Panc1 (cell line): ENCODE data around the gene SLCO3A1. TPM values are rescaled to one million over a fixed set of nuclear protein-coding genes. Genes with fewer than 3 reads are reported as not detected.

ENCODE experiments used
- ATAC-seq: fragments of 200-7000 bp; cut with Tn5 transposase; 2 replicates; pipeline ENCODE4 v1.9.1; 2020; ENCODE audit warnings: mild to moderate bottlenecking, moderate library complexity
- BruUV-seq: library from RNA; stranded (reverse); fragments of 400-500 nt; replicated peaks from 2 replicates; lab custom pipeline; 2021; lab: Mats Ljungman, UMichigan
- CTCF ChIA-PET: fragments of 300-600 bp; sonication (Branson Sonifier 250); formaldehyde crosslinking; loops from one replicate; lab custom pipeline; 2022; ENCODE audit warnings: antibody characterized with exemption; lab: Charles Lee
- POLR2A ChIA-PET: fragments of 300-600 bp; sonication (Branson Sonifier 250); formaldehyde crosslinking; loops from one replicate; lab custom pipeline; 2022; ENCODE audit warnings: antibody characterized with exemption; lab: Charles Lee
- DNase-seq: peaks from one replicate; pipeline ENCODE4 v3.0.0-alpha.2; 2010; ENCODE audit warnings: low read depth, low spot score
- H3K27ac ChIP-seq: 2 replicates; pipeline ENCODE4 v1.5.1; 2011; ENCODE audit warnings: mild to moderate bottlenecking, low read length, inconsistent platforms
- H3K27me3 ChIP-seq: fragments of 200-500 bp; sonication (Bioruptor generic); 2 replicates; pipeline ENCODE4 v1.6.0; 2014; ENCODE audit warnings: low read length, inconsistent platforms; ENCODE audit not compliant: control insufficient read depth, insufficient read depth
- H3K36me3 ChIP-seq: fragments of 200-500 bp; sonication (Bioruptor generic); 2 replicates; pipeline ENCODE4 v1.5.1; 2014; ENCODE audit warnings: inconsistent platforms, mild to moderate bottlenecking, low read length, moderate library complexity; ENCODE audit not compliant: control insufficient read depth, insufficient read depth
- H3K4me1 ChIP-seq: 2 replicates; pipeline ENCODE4 v1.5.1; 2011; ENCODE audit warnings: inconsistent platforms, mild to moderate bottlenecking, low read length, moderate library complexity; ENCODE audit not compliant: control insufficient read depth, insufficient read depth
- H3K4me3 ChIP-seq, 2 experiments: 2 replicates each; pipeline ENCODE4 v1.5.1; 2011 to 2012; ENCODE audit warnings: low read depth in 2 of 2, low read length in 2 of 2, mild to moderate bottlenecking in 2 of 2, inconsistent platforms in 1 of 2, moderate library complexity in 1 of 2
- H3K9me3 ChIP-seq: fragments of 200-500 bp; sonication (Bioruptor generic); 2 replicates; pipeline ENCODE4 v1.5.1; 2014; ENCODE audit warnings: low read depth, mild to moderate bottlenecking, inconsistent platforms, low read length, moderate library complexity; ENCODE audit not compliant: control insufficient read depth, insufficient read depth
- CTCF ChIP-seq: fragments of 450-650 bp; IDR thresholded peaks from 2 replicates; pipeline ENCODE4 v1.5.1; 2017; ENCODE audit warnings: mild to moderate bottlenecking
- POLR2AphosphoS5 ChIP-seq: IDR thresholded peaks from 2 replicates; pipeline ENCODE4 v1.6.1; 2012; ENCODE audit warnings: mild to moderate bottlenecking, low read depth, low read length, moderate library complexity
- REST ChIP-seq, 2 experiments: IDR thresholded peaks; 2 replicates each; pipeline ENCODE4 v1.6.1; 2011 to 2012; ENCODE audit warnings: low read depth in 2 of 2, control low read depth in 1 of 2, low read length in 1 of 2, mild to moderate bottlenecking in 1 of 2, moderate library complexity in 1 of 2; ENCODE audit not compliant: insufficient read depth in 1 of 2
- SIN3A ChIP-seq: IDR thresholded peaks from 2 replicates; pipeline ENCODE4 v1.6.1; 2012; ENCODE audit warnings: low read depth, mild to moderate bottlenecking, low read length, moderate library complexity, borderline replicate concordance; ENCODE audit not compliant: insufficient read depth
- TCF7L2 ChIP-seq: IDR thresholded peaks from 2 replicates; pipeline ENCODE4 v1.6.1; 2011; ENCODE audit warnings: mild to moderate bottlenecking, low read depth, low read length, inconsistent platforms
- in situ Hi-C: cut with HindIII; loops from 2 replicates; pipeline ENCODE4 v1.10.0; 2016; ENCODE audit warnings: low sequenced_read_pairs, low pct_unique_long_range_greater_than_20kb
- intact Hi-C: fragments of 100-400 bp; cut with micrococcal nuclease; formaldehyde crosslinking; loops from one replicate; pipeline ENCODE4 v1.10.0; 2022; ENCODE audit not compliant: unreplicated experiment
- total RNA-seq: library from RNA; stranded (reverse); gene quantifications from one replicate; pipeline ENCODE4 v1.2.1, GENCODE V29; 2021; ENCODE audit not compliant: unreplicated experiment

Gene SLCO3A1
- total RNA-seq, 1 experiment from 2014 or later: 20.6 TPM

GRCh38 chr15:91945385-91945784, 91.9 kb downstream of the SLCO3A1 start:
- Histone ChIP-seq H3K27ac (no peak overlapping the region), H3K4me1 (peaks cover 40% of the 10 kb centered on the region), H3K36me3 (no peaks in the 10 kb centered on the region), H3K9me3 (no peaks in the 10 kb centered on the region), H3K27me3 (no peaks in the 10 kb centered on the region), H3K4me3 (no peak overlapping the region)
- no TSS peak for BruUV-seq
- no peak for ATAC-seq
- no peak for TF ChIP-seq POLR2AphosphoS5
- no peak for TF ChIP-seq REST (IDR thresholded peaks at IDR 0.05; ENCODE audit: insufficient read depth in 1 of 2, low read depth in 2 of 2, low read length in 1 of 2)
- TF ChIP-seq TCF7L2: no peak
- no peak for TF ChIP-seq SIN3A
- no peak for TF ChIP-seq CTCF
- no peak for DNase-seq
- ChIA-PET CTCF (interaction anchor here (0.8 kb wide), 1 partner anchor 134 kb away, joined by 3 read pairs; no protein-coding TSS in a partner anchor), POLR2A (no interaction called here)
- in situ Hi-C loops: no loop called here
- intact Hi-C loops: loop anchor here (10.0 kb wide), 1 partner anchor 129 kb away; no protein-coding TSS in a partner anchor

GRCh38 chr15:91946075-91946474, 92.6 kb downstream of the SLCO3A1 start:
- H3K27ac ChIP-seq: no peak overlapping the region; the same call in 1 of the 2 replicates
- intact Hi-C loops (loop anchor here (10.0 kb wide), 1 partner anchor 129 kb away; no protein-coding TSS in a partner anchor), in situ Hi-C loops (no loop called here)
- no peak for TF ChIP-seq REST (IDR thresholded peaks at IDR 0.05; ENCODE audit: insufficient read depth in 1 of 2, low read depth in 2 of 2, low read length in 1 of 2)
- no peak for TF ChIP-seq POLR2AphosphoS5
- no peak for TF ChIP-seq SIN3A
- TF ChIP-seq TCF7L2: no peak
- TF ChIP-seq CTCF: no peak
- no peaks in the 10 kb centered on the region for H3K27me3 ChIP-seq
- H3K4me3 ChIP-seq: no peak overlapping the region
- ChIA-PET CTCF (no interaction called here), POLR2A (no interaction called here)
- no peaks in the 10 kb centered on the region for H3K36me3 ChIP-seq
- DNase-seq (no peak), ATAC-seq (no peak)
- H3K9me3 ChIP-seq: no peaks in the 10 kb centered on the region
- no TSS peak for BruUV-seq
- H3K4me1 ChIP-seq: peaks cover 37% of the 10 kb centered on the region
